ENCODE measurements around the gene CDH13. TPM values are rescaled to one million over a fixed set of nuclear protein-coding genes. Genes with fewer than 3 reads are reported as not detected.

CDH13 gene
- total RNA-seq, 1 donor from 2014 or later: 161 TPM

- Histone ChIP-seq H3K27me3 (ENCODE audit: low read depth) (no peaks in the 10 kb centered on the region), H3K27ac (replicated peaks) (no peak overlapping the region), H3K4me1 (peaks cover 26% of the 10 kb centered on the region), H3K36me3 (no peaks in the 10 kb centered on the region), H3K4me3 (no peak overlapping the region), H3K9me3 (replicated peaks) (no peaks in the 10 kb centered on the region)
- intact Hi-C loops (cut with micrococcal nuclease): no loop called here
- DNase-seq: no peak
- no peak for TF ChIP-seq CTCF (IDR thresholded peaks at IDR 0.05; ENCODE audit: borderline replicate concordance)
These were observed 206.7 kb downstream of the CDH13 start for GRCh38 chr16:82833378-82833993.

- no peak overlapping the region for H3K27ac ChIP-seq (replicated peaks)
- H3K9me3 ChIP-seq (replicated peaks): no peaks in the 10 kb centered on the region
- H3K4me1 ChIP-seq: peaks cover 26% of the 10 kb centered on the region
- no peak for TF ChIP-seq CTCF (IDR thresholded peaks at IDR 0.05; ENCODE audit: borderline replicate concordance)
- DNase-seq: no peak
- H3K27me3 ChIP-seq (ENCODE audit: low read depth): no peaks in the 10 kb centered on the region
- intact Hi-C loops (cut with micrococcal nuclease): no loop called here
- H3K36me3 ChIP-seq: no peaks in the 10 kb centered on the region
- no peak overlapping the region for H3K4me3 ChIP-seq
These were observed 207.5 kb downstream of the CDH13 start for GRCh38 chr16:82834151-82834815.

- intact Hi-C loops (cut with micrococcal nuclease): no loop called here
- H3K27me3 ChIP-seq (ENCODE audit: low read depth): no peaks in the 10 kb centered on the region
These were observed 208.9 kb downstream of the CDH13 start for GRCh38 chr16:82835487-82836155.

GRCh38 chr16:82841108-82841507 lies 214.3 kb downstream of the CDH13 start:
- H3K27ac ChIP-seq (replicated peaks): no peak overlapping the region
- no peak for DNase-seq
- no peak for TF ChIP-seq CTCF (IDR thresholded peaks at IDR 0.05; ENCODE audit: borderline replicate concordance)
- no peaks in the 10 kb centered on the region for H3K27me3 ChIP-seq (ENCODE audit: low read depth)
- H3K4me3 ChIP-seq: no peak overlapping the region
- intact Hi-C loops (cut with micrococcal nuclease): no loop called here
- H3K36me3 ChIP-seq: no peaks in the 10 kb centered on the region
- H3K4me1 ChIP-seq: peaks cover 18% of the 10 kb centered on the region
- peaks cover 9% of the 10 kb centered on the region for H3K9me3 ChIP-seq (replicated peaks)

More at GRCh38 chr16:82835487-82836155, 208.9 kb downstream of the CDH13 start:
- Histone ChIP-seq H3K4me3 (no peak overlapping the region), H3K4me1 (peaks cover 26% of the 10 kb centered on the region), H3K9me3 (replicated peaks) (no peaks in the 10 kb centered on the region), H3K36me3 (no peaks in the 10 kb centered on the region), H3K27ac (replicated peaks) (no peak overlapping the region)
- no peak for TF ChIP-seq CTCF (IDR thresholded peaks at IDR 0.05; ENCODE audit: borderline replicate concordance)
- DNase-seq: no peak

DNA sequence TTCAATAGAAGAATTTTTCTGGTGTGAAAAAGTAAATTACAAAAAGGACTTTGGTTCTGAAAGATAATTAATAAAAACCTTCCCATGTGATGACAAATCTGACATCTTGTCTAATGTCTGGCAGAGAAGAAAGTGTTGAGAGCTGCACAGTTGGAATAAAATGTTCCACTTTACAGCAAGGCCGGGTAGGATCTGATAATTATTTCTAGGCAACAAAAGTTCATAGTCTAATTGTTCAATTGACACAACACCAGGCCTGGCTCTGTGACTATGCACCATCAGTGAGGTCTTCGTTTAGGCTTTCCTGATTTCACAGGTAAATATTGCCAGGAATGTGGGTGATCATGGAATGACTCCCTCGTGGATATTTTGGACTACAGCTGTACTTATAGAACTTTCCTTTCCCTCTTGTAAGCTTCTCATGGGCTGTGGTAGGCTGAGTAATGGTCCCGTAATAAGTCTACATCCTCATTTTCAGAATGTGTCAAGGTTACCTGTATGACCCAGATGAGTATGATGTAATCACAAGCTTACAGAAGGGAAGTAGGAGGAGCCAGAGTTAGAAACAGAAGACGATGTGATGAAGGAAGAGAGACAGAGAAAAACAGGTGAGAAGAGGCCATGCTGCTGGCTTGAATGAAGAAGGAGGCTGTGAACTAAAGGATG lies 217.0 kb downstream of the CDH13 start:
- no peak overlapping the region for H3K27ac ChIP-seq (replicated peaks)
- H3K9me3 ChIP-seq (replicated peaks): peaks cover 16% of the 10 kb centered on the region
- H3K4me3 ChIP-seq: no peak overlapping the region
- no peaks in the 10 kb centered on the region for H3K27me3 ChIP-seq (ENCODE audit: low read depth)
- H3K4me1 ChIP-seq: peaks cover 34% of the 10 kb centered on the region
- no peak for DNase-seq
- H3K36me3 ChIP-seq: no peaks in the 10 kb centered on the region
- intact Hi-C loops (cut with micrococcal nuclease): no loop called here
- no peak for TF ChIP-seq CTCF (IDR thresholded peaks at IDR 0.05; ENCODE audit: borderline replicate concordance)

Data from left ventricle myocardium inferior (tissue), 1 donor.